Memory B cell (primary cell): ENCODE results near the gene BBLN.
A peak's percentile ranks its signal among the peaks of the same experiment; 100 is the strongest.
"Not testable (repeated sequence)": the region's sequence is repeated elsewhere in the genome, so short reads cannot be mapped to it uniquely, and the experiment has no call there.

Experiments
- ATAC-seq: fragments of 150-1000 bp; cut with Tn5 transposase; 2 replicates; pipeline ENCODE4 v1.10.0; 2021; ENCODE audit warnings: low read depth, mild to moderate bottlenecking, moderate library complexity
- DNase-seq, 2 donors: peaks; one replicate each; pipeline ENCODE4 v3.0.0; 2022; ENCODE audit warnings: low spot score in 2 of 2
- H3K27ac Mint-ChIP-seq: one replicate; pipeline ENCODE4 v1.8.0; 2022; ENCODE audit warnings: mild to moderate bottlenecking, moderate library complexity, mixed read lengths
- H3K27me3 Mint-ChIP-seq: one replicate; pipeline ENCODE4 v1.8.0; 2022; ENCODE audit warnings: mixed read lengths
- H3K36me3 Mint-ChIP-seq: one replicate; pipeline ENCODE4 v1.8.0; 2022; ENCODE audit warnings: mild to moderate bottlenecking, mixed read lengths
- H3K4me1 Mint-ChIP-seq: one replicate; pipeline ENCODE4 v1.8.0; 2022; ENCODE audit warnings: mixed read lengths
- H3K4me3 Mint-ChIP-seq: one replicate; pipeline ENCODE4 v1.8.0; 2022; ENCODE audit warnings: mild to moderate bottlenecking, moderate library complexity, mixed read lengths
- H3K9me3 Mint-ChIP-seq: one replicate; pipeline ENCODE4 v1.8.0; 2022; ENCODE audit warnings: mixed read lengths

Gene BBLN

GRCh38 chr9:128159784-128160602, at the start of gene BBLN:
Gene BBLN (plus strand): TSS chr9:128160265. CDS start chr9:128160408, 143 bp downstream.
- Mint-ChIP-seq H3K27ac (peak within 1 kb of the TSS; percentile 82), H3K27me3 (no peaks in the 10 kb centered on the region), H3K9me3 (no peaks in the 10 kb centered on the region), H3K4me3 (peak within 1 kb of the TSS; percentile 83), H3K4me1 (peaks cover 7% of the 10 kb centered on the region), H3K36me3 (no peaks in the 10 kb centered on the region)
- DNase-seq: peak; percentile 78 to 85
- peak; percentile 85 for ATAC-seq

- Mint-ChIP-seq H3K36me3 (peaks cover 15% of the 10 kb centered on the region), H3K4me1 (peaks cover 13% of the 10 kb centered on the region), H3K27ac (peak overlapping the region; percentile 1)
- ATAC-seq, H3K9me3 Mint-ChIP-seq, H3K4me3 Mint-ChIP-seq, H3K27me3 Mint-ChIP-seq, DNase-seq: not testable (repeated sequence)
These were observed 48.3 kb upstream of the BBLN start for GRCh38 chr9:128111726-128112125.

- DNase-seq (no peak), ATAC-seq (no peak)
- H3K27ac Mint-ChIP-seq: peak overlapping the region; percentile 91
- no peaks in the 10 kb centered on the region for H3K9me3 Mint-ChIP-seq
- H3K27me3 Mint-ChIP-seq: no peaks in the 10 kb centered on the region
- H3K4me3 Mint-ChIP-seq: no peak overlapping the region
- peaks cover 10% of the 10 kb centered on the region for H3K36me3 Mint-ChIP-seq
- peaks cover 18% of the 10 kb centered on the region for H3K4me1 Mint-ChIP-seq
These were observed 46.3 kb upstream of the BBLN start for GRCh38 chr9:128113526-128114325.

GRCh38 chr9:128114326-128115186, 45.5 kb upstream of the BBLN start:
- no peak for DNase-seq
- Mint-ChIP-seq H3K9me3 (no peaks in the 10 kb centered on the region), H3K4me1 (peaks cover 18% of the 10 kb centered on the region), H3K27me3 (no peaks in the 10 kb centered on the region), H3K4me3 (no peak overlapping the region), H3K36me3 (peaks cover 9% of the 10 kb centered on the region), H3K27ac (peak overlapping the region; percentile 91)
- ATAC-seq: no peak

- Mint-ChIP-seq H3K4me1 (peaks cover 18% of the 10 kb centered on the region), H3K4me3 (peak overlapping the region; percentile 37), H3K27ac (peak overlapping the region; percentile 91), H3K27me3 (no peaks in the 10 kb centered on the region), H3K36me3 (peaks cover 6% of the 10 kb centered on the region), H3K9me3 (no peaks in the 10 kb centered on the region)
- DNase-seq (peak; percentile 60 to 78), ATAC-seq (peak; percentile 96)
These were observed 44.6 kb upstream of the BBLN start for GRCh38 chr9:128115187-128116103.

GRCh38 chr9:128116104-128117083, 43.7 kb upstream of the BBLN start:
- Mint-ChIP-seq H3K4me3 (peak overlapping the region; percentile 37), H3K9me3 (no peaks in the 10 kb centered on the region), H3K27me3 (no peaks in the 10 kb centered on the region), H3K36me3 (peaks cover 6% of the 10 kb centered on the region), H3K27ac (peak overlapping the region; percentile 91), H3K4me1 (peaks cover 18% of the 10 kb centered on the region)
- DNase-seq (no peak), ATAC-seq (no peak)

- H3K27ac Mint-ChIP-seq: peak overlapping the region; percentile 36
- H3K9me3 Mint-ChIP-seq: no peaks in the 10 kb centered on the region
- peaks cover 9% of the 10 kb centered on the region for H3K36me3 Mint-ChIP-seq
- H3K4me1 Mint-ChIP-seq: peaks cover 18% of the 10 kb centered on the region
- H3K27me3 Mint-ChIP-seq: no peaks in the 10 kb centered on the region
- H3K4me3 Mint-ChIP-seq: no peak overlapping the region
- peak; percentile 98 to 100 for DNase-seq
- peak; percentile 45 for ATAC-seq
These were observed 42.2 kb upstream of the BBLN start for GRCh38 chr9:128117613-128118471.

GRCh38 chr9:128118472-128118857, 41.6 kb upstream of the BBLN start:
- Mint-ChIP-seq H3K9me3 (no peaks in the 10 kb centered on the region), H3K4me1 (peaks cover 15% of the 10 kb centered on the region), H3K36me3 (peaks cover 7% of the 10 kb centered on the region), H3K27ac (no peak overlapping the region), H3K4me3 (no peak overlapping the region), H3K27me3 (no peaks in the 10 kb centered on the region)
- ATAC-seq (no peak), DNase-seq (no peak)

- DNase-seq: no peak
- Mint-ChIP-seq H3K27me3 (no peaks in the 10 kb centered on the region), H3K36me3 (peaks cover 8% of the 10 kb centered on the region), H3K4me1 (peaks cover 14% of the 10 kb centered on the region), H3K27ac (no peak overlapping the region), H3K9me3 (no peaks in the 10 kb centered on the region), H3K4me3 (no peak overlapping the region)
- ATAC-seq: no peak
These were observed 40.9 kb upstream of the BBLN start for GRCh38 chr9:128118971-128119665.

GRCh38 chr9:128120061-128120740, 39.9 kb upstream of the BBLN start:
- Mint-ChIP-seq H3K9me3 (no peaks in the 10 kb centered on the region), H3K4me3 (no peak overlapping the region), H3K27ac (no peak overlapping the region), H3K4me1 (peaks cover 19% of the 10 kb centered on the region), H3K27me3 (no peaks in the 10 kb centered on the region), H3K36me3 (peaks cover 8% of the 10 kb centered on the region)
- DNase-seq (no peak), ATAC-seq (no peak)
